Stimulated activated CD8-positive, alpha-beta memory T cell treated with anti-CD3 and anti-CD28 coated beads, Interleukin-7, amount 100 ng/mL, for 24 hours (primary cell): Measurements from ENCODE around the gene TBL1XR1.
"Not testable (repeated sequence)": the region's sequence is repeated elsewhere in the genome, so short reads cannot be mapped to it uniquely, and the experiment has no call there.

ENCODE experiments used
- DNase-seq: peaks from one replicate; pipeline ENCODE4 v3.0.0-alpha.2; 2020; ENCODE audit warnings: low read depth

The TBL1XR1 gene

DNA sequence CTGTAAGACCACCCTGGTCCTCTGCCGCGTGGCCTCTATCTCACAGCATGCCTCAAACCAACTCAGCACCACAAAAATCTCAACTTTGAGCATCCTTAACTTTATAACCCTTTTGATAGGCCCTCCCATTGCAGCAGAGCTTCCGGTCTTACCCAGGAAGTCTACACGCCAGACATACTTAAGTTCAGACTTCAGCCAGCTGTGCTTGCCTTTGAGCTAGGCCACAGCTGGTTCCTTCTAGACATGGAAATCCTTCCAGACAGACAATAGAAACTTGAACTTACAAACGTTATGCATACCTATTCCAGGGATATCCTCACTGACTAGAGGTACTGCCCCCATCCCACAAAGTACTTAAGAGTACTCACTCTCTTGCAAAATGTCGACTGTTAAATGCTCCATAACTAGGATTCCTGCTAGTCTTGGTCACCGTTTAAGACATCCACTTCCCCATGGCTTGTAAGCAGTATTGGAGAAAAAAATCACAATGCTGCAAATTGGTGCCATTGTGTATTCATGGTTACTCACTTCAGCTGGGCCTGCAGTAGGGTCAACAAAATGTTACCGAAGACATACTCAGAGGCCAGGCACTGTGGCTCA, 183.5 kb downstream of the TBL1XR1 start:
- no peak for DNase-seq

DNA sequence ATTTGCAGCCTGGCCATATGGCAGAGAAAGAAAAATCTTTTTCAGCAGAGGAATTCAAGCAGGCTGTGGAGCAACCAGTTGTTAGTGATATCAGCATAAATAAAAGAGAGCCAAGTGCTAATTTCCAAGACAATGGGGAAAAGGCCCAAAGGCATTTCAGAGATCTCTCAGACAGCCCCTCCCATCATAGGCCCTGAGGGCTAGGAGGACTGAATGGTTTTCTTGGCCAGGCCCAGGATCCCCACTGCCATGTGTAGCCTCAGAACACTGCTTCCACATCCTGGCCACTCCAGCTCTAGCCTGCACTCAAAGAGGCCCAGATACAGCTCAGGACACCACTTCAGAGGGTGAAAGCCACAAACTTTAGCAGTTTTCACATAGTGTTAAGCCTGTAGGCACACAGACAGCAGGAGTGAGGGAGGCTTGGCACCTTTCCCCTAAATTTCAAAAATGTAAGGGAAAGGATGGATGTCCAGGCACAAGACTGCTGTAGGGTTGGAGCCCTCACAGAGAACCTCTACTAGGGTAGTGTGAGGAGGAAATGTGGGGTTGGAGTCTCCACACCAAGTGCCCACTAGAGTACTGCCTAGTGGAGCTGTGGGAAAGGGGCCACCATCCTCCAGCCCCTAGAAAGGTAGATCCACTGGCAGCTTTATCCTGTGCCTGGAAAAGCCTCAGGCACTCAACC, 191.4 kb downstream of the TBL1XR1 start:
- DNase-seq = no peak

DNA sequence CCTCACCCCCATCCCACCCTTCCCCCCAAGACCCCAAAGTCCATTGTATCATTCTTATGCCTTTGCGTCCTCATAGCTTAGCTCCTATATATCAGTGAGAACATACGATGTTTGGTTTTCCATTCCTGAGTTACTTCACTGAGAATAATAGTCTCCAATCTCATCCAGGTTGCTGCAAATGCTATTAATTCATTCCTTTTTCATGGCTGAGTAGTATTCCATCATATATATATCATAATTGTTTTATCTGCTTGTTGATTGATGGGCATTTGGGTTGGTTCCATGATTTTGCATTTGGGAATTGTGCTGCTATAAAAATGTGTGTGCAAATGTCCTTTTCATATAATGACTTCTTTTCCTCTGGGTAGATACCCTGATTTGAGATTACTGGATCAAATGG, 197.1 kb downstream of the TBL1XR1 start:
- DNase-seq = not testable (repeated sequence)

- no peak for DNase-seq
Measured at GRCh38 chr3:176995946-176996345, 201.3 kb downstream of the TBL1XR1 start.

DNA sequence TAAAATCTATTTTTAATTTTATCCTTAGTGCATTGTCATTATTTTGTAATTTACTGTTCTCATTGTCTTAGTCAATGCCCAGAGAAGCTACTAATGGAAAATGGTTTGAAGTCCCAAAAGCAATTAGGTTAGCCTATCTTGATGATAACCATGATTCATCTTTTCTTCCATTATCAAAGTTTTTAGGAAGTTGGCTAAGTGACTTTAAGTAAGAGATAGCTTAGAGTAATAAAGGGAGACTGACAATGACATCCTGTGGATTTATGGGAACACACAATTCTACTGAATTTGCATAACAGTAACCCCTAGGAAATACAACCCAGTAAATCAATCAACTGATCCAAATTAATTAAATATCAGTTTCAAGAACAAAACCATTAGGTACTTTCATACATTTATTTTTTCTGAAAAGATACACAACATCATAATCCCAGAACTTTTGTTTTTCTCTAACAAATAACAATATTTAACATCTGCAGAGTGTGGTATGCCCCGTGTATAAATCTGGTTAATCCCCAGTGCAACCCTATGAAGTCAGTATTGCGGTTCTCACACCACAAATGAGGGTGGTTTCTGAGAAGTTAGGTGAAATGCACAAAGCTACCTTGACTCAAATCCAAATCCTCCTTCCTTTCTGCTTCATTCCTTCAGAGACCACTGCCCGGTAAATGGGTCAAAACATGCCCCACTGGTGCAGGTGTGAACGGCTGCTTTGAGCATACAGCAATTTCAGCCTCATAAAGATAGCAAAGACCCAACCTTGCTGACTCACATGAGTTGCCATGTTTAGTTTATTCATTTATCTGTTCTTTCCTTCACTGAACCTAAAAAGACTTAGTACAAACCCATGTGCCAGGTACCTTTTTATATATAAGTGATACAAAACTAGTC, 202.1 kb downstream of the TBL1XR1 start:
- no peak for DNase-seq

DNA sequence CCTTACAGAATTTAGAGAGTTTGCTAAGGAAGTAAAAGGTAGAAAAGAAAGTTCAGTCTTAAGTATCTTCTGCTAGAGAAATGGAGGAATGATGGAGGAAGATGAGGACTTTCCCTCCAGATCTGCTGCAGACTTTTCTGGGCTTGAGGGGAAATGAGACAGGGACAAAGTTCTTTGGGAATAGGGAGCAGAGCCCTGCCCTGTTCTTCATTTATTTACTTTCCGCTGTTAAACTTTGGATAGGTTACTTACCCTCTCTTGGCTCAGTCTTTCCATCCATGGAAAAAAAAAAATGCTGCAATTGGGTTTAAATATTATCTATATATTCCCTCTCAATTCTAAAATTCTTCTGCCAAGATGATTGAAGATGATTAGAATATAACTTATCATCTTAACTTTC, 202.9 kb downstream of the TBL1XR1 start:
- no peak for DNase-seq

DNA sequence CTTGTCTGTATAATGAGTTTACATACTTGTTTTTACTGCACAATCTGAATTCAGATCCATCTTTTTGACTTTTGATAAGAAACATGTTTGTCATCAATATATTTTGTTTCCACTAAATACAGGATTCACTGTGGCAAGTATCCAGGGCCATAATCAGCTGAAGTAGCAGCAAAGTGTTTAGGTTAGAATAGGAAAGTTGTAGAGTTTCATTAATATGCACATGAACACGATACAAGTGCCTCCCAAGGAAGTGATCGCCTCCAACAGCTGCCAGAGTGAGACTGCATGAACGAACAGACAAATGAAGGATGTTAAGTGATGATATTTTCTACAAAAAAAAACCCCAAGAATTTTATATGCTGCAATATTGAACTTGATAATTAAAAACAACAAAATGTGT, 204.3 kb downstream of the TBL1XR1 start:
- DNase-seq = no peak

DNA sequence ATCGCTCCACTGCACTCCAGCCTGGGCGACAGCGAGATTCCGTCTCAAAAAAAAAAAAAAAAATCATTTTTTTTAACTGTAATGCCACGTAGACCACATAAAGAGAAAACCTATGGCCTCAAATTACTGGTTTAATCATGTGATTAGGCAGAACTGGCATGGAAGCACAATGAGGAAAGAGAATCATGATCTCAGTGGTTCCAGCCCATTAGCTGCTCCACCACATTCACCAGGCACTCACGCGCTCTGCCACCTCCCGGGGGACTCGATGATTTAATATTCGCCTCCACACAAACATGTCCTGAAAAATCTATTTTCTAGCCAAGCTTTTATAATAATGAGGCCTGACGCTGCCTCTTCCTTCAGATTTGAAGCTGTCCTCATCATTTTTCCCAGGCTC, 204.7 kb downstream of the TBL1XR1 start:
- no peak for DNase-seq

DNA sequence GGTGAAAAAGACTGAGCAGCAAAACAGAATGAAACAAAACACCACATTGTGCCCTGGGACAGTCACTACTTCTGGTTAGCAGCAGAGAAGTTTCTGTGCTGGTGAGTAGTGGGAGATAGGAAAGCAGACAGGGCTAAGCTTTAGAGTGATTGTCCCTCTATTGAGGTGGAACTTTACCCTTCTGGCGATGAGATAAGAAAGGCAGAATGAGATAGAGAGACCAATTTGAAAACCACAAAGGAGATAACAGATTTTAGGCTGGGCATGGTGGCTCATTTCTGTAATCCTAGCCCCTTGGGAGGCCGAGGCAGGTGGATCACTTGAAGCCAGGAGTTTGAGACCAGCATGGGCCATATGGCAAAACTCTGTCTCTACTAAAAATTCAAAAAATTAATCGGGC, 208.5 kb downstream of the TBL1XR1 start:
- DNase-seq = no peak

DNA sequence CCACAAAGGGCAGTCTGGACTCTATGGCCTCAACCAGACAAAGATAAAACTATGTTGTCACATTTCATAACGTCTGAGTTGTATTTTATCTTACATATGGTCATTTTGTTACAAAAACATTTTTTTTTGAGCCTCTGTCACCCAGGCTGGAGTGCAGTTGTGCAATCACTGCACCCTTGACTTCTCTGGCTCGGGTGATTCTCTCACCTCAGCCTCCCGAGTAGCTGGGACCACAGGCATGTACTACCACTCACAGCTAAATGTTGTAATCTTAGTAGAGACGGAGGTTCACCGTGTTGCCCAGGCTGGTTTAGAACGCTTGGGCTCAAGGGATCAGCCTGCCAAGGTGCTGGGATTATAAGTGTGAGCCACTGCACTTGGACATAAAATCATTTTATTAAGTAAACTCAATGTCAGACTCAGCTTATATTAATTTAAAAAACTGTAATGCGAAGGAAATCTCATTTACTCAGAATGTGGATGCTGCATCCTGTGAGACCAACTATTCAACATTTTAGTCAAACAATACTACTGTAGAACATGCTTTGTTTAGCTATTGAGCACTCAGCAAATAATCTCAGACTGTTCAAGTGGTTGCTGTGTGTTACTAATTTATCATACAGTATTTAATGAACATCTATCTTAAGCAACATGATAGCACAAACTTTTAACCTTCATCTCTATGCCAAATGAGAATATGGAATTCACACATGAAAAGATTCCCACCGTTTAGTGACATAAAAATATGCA, 209.2 kb downstream of the TBL1XR1 start:
- DNase-seq = no peak

GRCh38 chr3:176978441-176978840, 218.8 kb downstream of the TBL1XR1 start:
- no peak for DNase-seq

- no peak for DNase-seq
Measured at GRCh38 chr3:176977331-176977730, 220.0 kb downstream of the TBL1XR1 start.

DNA sequence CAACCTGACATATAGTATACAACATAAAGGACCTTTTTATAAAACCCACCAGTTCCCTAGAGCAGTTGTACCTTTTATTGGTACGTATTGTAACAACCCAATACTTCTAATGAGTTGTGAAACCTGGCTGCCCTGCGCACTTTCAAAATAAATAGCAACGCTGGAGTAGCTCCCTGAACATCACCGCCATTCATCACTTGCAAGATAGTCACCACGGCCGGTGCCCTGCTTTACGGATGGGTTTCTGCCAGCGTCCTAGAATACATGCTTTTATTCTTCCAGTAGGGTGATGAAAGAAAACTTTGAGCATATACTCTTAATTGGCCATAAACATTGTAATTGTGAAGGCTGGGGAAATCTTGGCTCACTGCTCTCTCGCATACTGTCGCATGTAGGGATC, 220.7 kb downstream of the TBL1XR1 start:
- DNase-seq = no peak

DNA sequence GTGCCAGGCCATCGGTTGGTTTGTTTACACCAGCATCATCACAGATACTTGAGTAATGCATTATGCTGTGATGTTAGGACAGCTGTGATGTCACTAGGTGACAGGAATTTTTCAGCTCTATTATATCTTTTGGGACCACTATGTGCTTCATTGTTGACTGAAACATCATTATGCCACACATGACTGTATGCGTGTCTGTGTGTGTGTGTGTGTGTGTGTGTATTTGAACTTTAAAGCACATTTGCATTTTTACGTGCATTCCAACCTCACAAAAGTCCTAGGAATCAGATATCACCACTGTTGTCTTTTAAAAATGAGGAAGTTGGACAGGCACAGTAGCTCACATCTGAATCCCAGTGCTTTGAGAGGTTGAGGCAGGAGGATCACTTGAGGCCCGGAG, 223.0 kb downstream of the TBL1XR1 start:
- DNase-seq = no peak

DNA sequence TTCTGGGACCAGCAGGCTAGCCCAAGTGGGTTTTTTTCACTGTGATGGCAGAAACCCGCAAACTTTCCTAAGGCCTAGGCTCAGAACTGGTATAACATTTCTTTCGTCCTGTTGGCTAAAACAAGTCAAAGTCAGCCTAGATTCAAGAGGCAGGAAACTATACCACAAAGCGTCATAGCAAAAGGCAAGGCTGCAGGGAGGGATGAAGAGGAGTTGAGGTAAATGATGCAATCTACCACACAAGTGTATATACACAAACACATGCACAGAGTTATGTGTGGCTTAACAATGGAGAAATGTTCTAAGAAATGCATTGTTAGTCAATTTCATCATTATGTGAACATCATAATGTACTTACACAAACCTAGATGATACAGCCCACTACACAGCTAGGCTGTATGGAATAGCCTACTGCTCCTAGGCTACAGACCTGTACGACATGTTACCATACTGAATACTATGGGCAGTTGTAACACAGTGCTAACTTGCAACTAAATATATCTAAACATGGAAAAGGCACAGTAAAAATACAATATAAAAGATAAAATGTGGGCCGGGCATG, 225.6 kb downstream of the TBL1XR1 start:
- DNase-seq = no peak

DNA sequence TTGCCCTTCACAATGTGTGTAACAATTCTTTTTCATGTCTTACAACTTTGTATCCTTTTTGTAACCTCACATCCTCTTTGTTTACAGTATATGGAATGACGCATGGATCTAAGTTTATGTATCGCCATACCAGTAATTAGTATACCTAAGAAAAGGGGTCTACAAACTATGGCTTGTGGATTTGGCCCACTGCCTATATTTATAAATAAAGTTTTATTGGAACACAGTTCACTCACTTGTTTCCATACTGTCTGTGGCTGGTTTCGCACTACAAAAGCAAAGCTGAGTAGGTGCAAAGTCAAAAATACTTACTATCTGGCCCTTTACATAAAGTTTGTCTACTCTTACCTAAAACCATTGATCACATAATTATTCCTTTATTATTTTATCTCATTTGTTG, 226.5 kb downstream of the TBL1XR1 start:
- no peak for DNase-seq

DNA sequence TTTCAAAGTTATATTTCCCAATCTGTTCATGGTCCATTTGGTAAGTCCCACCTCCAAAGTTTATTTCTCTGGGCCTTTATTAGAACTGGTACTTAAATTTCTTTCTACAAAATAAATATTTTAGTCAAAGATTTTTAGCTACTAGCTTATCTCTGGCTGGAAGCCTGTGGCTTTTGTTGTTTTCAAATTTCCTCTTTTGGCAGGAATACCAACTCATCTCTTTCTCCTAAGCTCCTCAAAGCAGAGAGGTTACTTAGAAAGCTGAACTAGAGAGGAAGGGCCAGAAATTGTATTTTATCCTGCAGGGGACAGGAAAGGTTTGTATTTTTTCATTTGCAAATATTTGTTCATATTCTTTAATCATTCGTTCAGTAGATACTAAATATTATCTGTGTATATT, 227.8 kb downstream of the TBL1XR1 start:
- DNase-seq = no peak
